Regular cardiac myocyte (primary cell): Measurements from ENCODE around the gene MYZAP. TPM values are rescaled to one million over a fixed set of nuclear protein-coding genes. Genes with fewer than 3 reads are reported as not detected.

ENCODE experiments used
- total RNA-seq: library from RNA; depleted of rRNA; stranded (reverse); fragments of >200 nt; gene quantifications from 2 replicates; pipeline ENCODE4 v1.2.3, GENCODE V29; 2014

Gene MYZAP, protein sequence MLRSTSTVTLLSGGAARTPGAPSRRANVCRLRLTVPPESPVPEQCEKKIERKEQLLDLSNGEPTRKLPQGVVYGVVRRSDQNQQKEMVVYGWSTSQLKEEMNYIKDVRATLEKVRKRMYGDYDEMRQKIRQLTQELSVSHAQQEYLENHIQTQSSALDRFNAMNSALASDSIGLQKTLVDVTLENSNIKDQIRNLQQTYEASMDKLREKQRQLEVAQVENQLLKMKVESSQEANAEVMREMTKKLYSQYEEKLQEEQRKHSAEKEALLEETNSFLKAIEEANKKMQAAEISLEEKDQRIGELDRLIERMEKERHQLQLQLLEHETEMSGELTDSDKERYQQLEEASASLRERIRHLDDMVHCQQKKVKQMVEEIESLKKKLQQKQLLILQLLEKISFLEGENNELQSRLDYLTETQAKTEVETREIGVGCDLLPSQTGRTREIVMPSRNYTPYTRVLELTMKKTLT
- not detected in 2 replicates for total RNA-seq

DNA sequence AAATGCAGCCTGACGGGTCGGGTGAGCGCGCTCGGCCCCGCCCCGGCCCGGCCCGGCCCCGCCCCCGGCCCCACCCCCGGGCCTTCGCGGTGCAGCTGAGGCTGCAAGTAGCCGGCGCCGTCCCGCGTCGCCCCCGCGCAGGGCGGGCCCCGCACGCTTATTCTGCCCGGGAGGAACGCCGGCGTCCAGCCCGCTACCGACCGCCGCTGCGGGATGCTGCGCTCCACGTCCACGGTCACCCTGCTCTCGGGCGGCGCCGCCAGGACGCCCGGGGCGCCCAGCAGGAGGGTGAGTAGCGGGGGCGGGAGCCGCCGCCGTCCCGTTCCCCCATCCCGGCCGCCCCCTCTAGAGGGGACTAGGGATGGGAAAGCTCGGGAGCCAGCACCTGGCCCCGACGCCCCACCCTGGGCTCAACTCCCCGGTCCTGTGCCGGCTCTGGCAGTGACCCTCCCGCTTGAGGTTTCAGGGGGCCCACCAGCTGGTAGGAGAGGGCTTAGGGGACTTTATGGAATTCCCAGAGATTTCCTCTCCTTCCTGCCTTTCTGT, at the start of gene MYZAP:
TSS of gene MYZAP (plus strand) at position 83 of the 546 bp plus-strand sequence. CDS start at position 214, 131 bp downstream.

DNA sequence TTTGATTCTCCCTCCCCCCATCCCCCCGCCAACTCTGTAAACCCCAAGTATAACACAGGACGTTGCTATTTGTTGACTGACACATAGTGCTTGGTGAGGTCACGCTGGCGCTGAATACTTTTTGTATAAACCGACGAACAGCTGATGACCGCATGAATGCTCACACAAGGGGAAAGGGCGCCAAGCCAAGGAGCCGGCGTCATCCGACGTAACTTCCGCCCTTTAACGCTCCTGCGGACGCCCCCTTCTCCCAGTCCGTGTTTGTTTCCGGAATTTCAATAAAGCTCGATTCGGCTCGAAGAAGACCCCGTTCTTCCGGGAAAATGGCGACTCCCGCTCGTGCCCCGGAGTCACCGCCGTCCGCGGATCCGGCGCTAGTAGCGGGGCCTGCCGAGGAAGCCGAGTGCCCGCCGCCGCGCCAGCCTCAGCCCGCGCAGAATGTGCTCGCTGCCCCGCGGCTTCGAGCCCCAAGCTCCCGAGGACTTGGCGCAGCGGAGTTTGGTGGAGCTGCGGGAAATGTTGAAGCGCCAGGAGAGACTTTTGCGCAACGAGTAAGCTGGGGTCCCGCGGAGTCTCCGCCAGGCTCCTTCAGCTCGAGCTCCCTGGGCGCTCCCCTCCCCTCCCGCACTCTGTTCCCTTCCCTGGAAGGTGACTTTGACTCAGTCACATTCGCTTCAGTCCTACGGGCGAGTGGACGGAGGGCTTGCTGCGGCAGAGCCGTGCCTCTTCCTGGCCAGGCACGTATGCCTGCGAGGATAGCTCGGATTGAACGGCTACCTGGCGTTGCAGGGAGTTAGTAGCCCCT, 114.9 kb downstream of the MYZAP start, which contains the start of gene POLR2M:
TSS of gene POLR2M (plus strand) at position 310 of the 805 bp plus-strand sequence. CDS start at position 439, 129 bp downstream.

Other genes starting within 250 kb of the MYZAP start
- 3.1 and 3.7 TPM in 2 replicates for gene CGNL1, start 215.4 kb upstream of the MYZAP start, total RNA-seq
- 139 and 319 TPM in 2 replicates for gene POLR2M, start 114.8 kb downstream of the MYZAP start, total RNA-seq